ENCODE measurements around the gene TCN1. TPM values are rescaled to one million over a fixed set of nuclear protein-coding genes. Genes with fewer than 3 reads are reported as not detected.

Gene TCN1
- total RNA-seq, 1 experiment from 2014 or later, result 1.7 TPM

DNA sequence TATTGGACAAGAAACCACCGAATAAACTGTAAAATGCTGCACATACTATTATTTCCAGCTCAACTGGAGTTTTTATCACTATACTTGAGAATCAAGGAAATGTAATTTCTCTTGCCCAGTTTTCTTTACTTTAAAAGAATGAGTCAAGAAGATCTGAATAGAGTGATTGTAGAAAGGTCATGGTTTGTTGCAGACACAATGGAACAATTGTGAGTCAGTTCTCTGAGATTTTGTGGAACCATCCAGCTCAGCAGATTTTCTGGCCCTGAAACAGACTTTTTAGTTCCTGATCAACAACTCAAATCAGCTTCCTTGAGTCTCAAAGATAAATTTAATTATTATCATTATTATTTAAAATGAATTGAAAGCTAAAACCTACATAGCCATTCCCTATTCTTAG, 1.3 kb downstream of the TCN1 start:
- intact Hi-C loops (cut with micrococcal nuclease), result no loop called here

GRCh38 chr11:59862252-59862651, 4.0 kb downstream of the TCN1 start:
- DNase-seq (ENCODE audit: low read depth, low spot score), result no peak
- ChIA-PET RAD21 (ENCODE audit: low non-redundant PET in 1 of 2, low total read pairs in 2 of 2, uncharacterized antibody in 2 of 2, unreplicated experiment in 2 of 2) (no interaction called here), POLR2A (no interaction called here), CTCF (no interaction called here)
- no peak overlapping the region for H3K4me3 ChIP-seq (replicated peaks in 1 of 2; ENCODE audit: low read depth in 1 of 2, low read length in 2 of 2)
- ATAC-seq, result no peak
- no peak overlapping the region for H3K9ac ChIP-seq (ENCODE audit: low read length)
- intact Hi-C loops (cut with micrococcal nuclease), result no loop called here
- BruUV-seq (replicated peaks), result no TSS peak
- no peak overlapping the region for H2AFZ ChIP-seq (ENCODE audit: low read depth, low read length, poor library complexity, severe bottlenecking)
- H3K27me3 ChIP-seq (ENCODE audit: insufficient read depth, low read length), result no peaks in the 10 kb centered on the region
- H4K20me1 ChIP-seq (ENCODE audit: insufficient read depth), result no peaks in the 10 kb centered on the region
- no peaks in the 10 kb centered on the region for H3K9me2 ChIP-seq (ENCODE audit: insufficient read depth)
- no peaks in the 10 kb centered on the region for H3K79me2 ChIP-seq (ENCODE audit: insufficient read depth, low read length)
- no peak overlapping the region for H3K4me2 ChIP-seq (ENCODE audit: low read length)
- no peaks in the 10 kb centered on the region for H3K9me3 ChIP-seq (ENCODE audit: control insufficient read depth in 1 of 2, insufficient read depth in 1 of 2, low read depth in 1 of 2, low read length in 2 of 2)
- H3K36me3 ChIP-seq (ENCODE audit: control insufficient read depth in 1 of 2, insufficient read depth in 2 of 2, low read length in 2 of 2), result no peaks in the 10 kb centered on the region
- peaks cover 19 to 52% of the 10 kb centered on the region in 2 experiments for H3K4me1 ChIP-seq (ENCODE audit: control insufficient read depth in 1 of 2, insufficient read depth in 2 of 2, low read length in 2 of 2)
- no peak overlapping the region for H3K27ac ChIP-seq (ENCODE audit: low read depth, low read length)
- TF ChIP-seq SRF (IDR thresholded peaks at IDR 0.05; ENCODE audit: low read depth), result no peak
- TF ChIP-seq ZNF274 (IDR thresholded peaks at IDR 0.05; ENCODE audit: low read depth, low read length), result no peak
- TF ChIP-seq ATF3 (IDR thresholded peaks at IDR 0.05), result no peak
- TF ChIP-seq RAD21 (IDR thresholded peaks at IDR 0.05; ENCODE audit: low read depth), result no peak
- no peak for TF ChIP-seq CBX3 (IDR thresholded peaks at IDR 0.05; ENCODE audit: low read depth)
- TF ChIP-seq YY1 (IDR thresholded peaks at IDR 0.05; ENCODE audit: extremely low read depth, insufficient replicate concordance, low read depth, low read length), result no peak
- TF ChIP-seq ZFX (IDR thresholded peaks at IDR 0.05), result no peak
- TF ChIP-seq POLR2AphosphoS5 (IDR thresholded peaks at IDR 0.05; ENCODE audit: low read depth, low read length), result no peak
- no peak for TF ChIP-seq CEBPB (IDR thresholded peaks at IDR 0.05; ENCODE audit: low read depth)
- TF ChIP-seq MAX (IDR thresholded peaks at IDR 0.05), result no peak
- no peak for TF ChIP-seq EZH2 (IDR thresholded peaks at IDR 0.05)
- TF ChIP-seq, protein P1, sequence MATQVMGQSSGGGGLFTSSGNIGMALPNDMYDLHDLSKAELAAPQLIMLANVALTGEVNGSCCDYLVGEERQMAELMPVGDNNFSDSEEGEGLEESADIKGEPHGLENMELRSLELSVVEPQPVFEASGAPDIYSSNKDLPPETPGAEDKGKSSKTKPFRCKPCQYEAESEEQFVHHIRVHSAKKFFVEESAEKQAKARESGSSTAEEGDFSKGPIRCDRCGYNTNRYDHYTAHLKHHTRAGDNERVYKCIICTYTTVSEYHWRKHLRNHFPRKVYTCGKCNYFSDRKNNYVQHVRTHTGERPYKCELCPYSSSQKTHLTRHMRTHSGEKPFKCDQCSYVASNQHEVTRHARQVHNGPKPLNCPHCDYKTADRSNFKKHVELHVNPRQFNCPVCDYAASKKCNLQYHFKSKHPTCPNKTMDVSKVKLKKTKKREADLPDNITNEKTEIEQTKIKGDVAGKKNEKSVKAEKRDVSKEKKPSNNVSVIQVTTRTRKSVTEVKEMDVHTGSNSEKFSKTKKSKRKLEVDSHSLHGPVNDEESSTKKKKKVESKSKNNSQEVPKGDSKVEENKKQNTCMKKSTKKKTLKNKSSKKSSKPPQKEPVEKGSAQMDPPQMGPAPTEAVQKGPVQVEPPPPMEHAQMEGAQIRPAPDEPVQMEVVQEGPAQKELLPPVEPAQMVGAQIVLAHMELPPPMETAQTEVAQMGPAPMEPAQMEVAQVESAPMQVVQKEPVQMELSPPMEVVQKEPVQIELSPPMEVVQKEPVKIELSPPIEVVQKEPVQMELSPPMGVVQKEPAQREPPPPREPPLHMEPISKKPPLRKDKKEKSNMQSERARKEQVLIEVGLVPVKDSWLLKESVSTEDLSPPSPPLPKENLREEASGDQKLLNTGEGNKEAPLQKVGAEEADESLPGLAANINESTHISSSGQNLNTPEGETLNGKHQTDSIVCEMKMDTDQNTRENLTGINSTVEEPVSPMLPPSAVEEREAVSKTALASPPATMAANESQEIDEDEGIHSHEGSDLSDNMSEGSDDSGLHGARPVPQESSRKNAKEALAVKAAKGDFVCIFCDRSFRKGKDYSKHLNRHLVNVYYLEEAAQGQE (IDR thresholded peaks at IDR 0.05; ENCODE audit: low read depth), result no peak
- TF ChIP-seq SP1 (IDR thresholded peaks at IDR 0.05; ENCODE audit: low read depth), result no peak
- no peak for TF ChIP-seq ELF1 (IDR thresholded peaks at IDR 0.05; ENCODE audit: borderline replicate concordance, low read depth)
- no peak for TF ChIP-seq POLR2A (IDR thresholded peaks at IDR 0.05; ENCODE audit: borderline replicate concordance, extremely low read depth, insufficient read depth, insufficient read length)
- no peak for TF ChIP-seq JUND (IDR thresholded peaks at IDR 0.05)
- TF ChIP-seq EGR1 (IDR thresholded peaks at IDR 0.05; ENCODE audit: low read depth), result no peak
- no peak for TF ChIP-seq FOSL1 (IDR thresholded peaks at IDR 0.05; ENCODE audit: low read depth)

More for the DNA sequence above, 1.3 kb downstream of the TCN1 start:
- Histone ChIP-seq H3K4me3 (replicated peaks in 1 of 2; ENCODE audit: low read depth in 1 of 2, low read length in 2 of 2) (no peak overlapping the region), H4K20me1 (ENCODE audit: insufficient read depth) (no peaks in the 10 kb centered on the region), H3K27me3 (ENCODE audit: insufficient read depth, low read length) (no peaks in the 10 kb centered on the region), H3K4me1 (ENCODE audit: control insufficient read depth in 1 of 2, insufficient read depth in 2 of 2, low read length in 2 of 2) (peaks cover 0 to 27% of the 10 kb centered on the region in 2 experiments; a peak in 2 of 4 replicates), H3K9me3 (ENCODE audit: control insufficient read depth in 1 of 2, insufficient read depth in 1 of 2, low read depth in 1 of 2, low read length in 2 of 2) (no peaks in the 10 kb centered on the region), H3K4me2 (ENCODE audit: low read length) (peak overlapping the region; percentile 54), H3K27ac (ENCODE audit: low read depth, low read length) (no peak overlapping the region), H3K79me2 (ENCODE audit: insufficient read depth, low read length) (no peaks in the 10 kb centered on the region), H2AFZ (ENCODE audit: low read depth, low read length, poor library complexity, severe bottlenecking) (peak overlapping the region; percentile 46), H3K9ac (ENCODE audit: low read length) (no peak overlapping the region), H3K9me2 (ENCODE audit: insufficient read depth) (no peaks in the 10 kb centered on the region), H3K36me3 (ENCODE audit: control insufficient read depth in 1 of 2, insufficient read depth in 2 of 2, low read length in 2 of 2) (no peaks in the 10 kb centered on the region)
- BruUV-seq (replicated peaks), result no TSS peak
- CTCF ChIA-PET, result interaction anchor here (1.0 to 1.5 kb wide), 2 partner anchors 54 to 386 kb away, joined by 3 to 4 read pairs; no protein-coding TSS in a partner anchor
- RAD21 ChIA-PET (ENCODE audit: low non-redundant PET in 1 of 2, low total read pairs in 2 of 2, uncharacterized antibody in 2 of 2, unreplicated experiment in 2 of 2), result no interaction called here
- ATAC-seq, result 0 out of 2 replicates have a peak, but pooled peaks have one; percentile 38
- peak; percentile 39; the same call in 1 of the 2 replicates for TF ChIP-seq SP1 (IDR thresholded peaks at IDR 0.05; ENCODE audit: low read depth)
- 0 out of 2 replicates have a peak, but pooled peaks have one; percentile 39 for TF ChIP-seq JUND (IDR thresholded peaks at IDR 0.05)
- TF ChIP-seq CBX3 (IDR thresholded peaks at IDR 0.05; ENCODE audit: low read depth), result 0 out of 2 replicates have a peak, but pooled peaks have one; percentile 23
- TF ChIP-seq FOSL1 (IDR thresholded peaks at IDR 0.05; ENCODE audit: low read depth), result peak; percentile 45; the same call in 1 of the 2 replicates
- no peak for TF ChIP-seq EZH2phosphoT487 (IDR thresholded peaks at IDR 0.05; ENCODE audit: borderline replicate concordance)
- peak; percentile 48 for DNase-seq (ENCODE audit: low read depth, low spot score)
- POLR2A ChIA-PET, result no interaction called here
